Raji (cell line): ENCODE results near the gene PARD3B.

ENCODE experiments used
- POLR2A ChIP-seq: IDR thresholded peaks from 2 replicates; pipeline ENCODE4 v1.6.1; 2011; ENCODE audit warnings: low read depth, low read length, control low read depth; ENCODE audit not compliant: insufficient read depth

Gene PARD3B

GRCh38 chr2:205175831-205176230, 630.6 kb downstream of the PARD3B start:
- no peak for TF ChIP-seq POLR2A

- TF ChIP-seq POLR2A: no peak
Measured at GRCh38 chr2:205176546-205176945, 631.3 kb downstream of the PARD3B start.

GRCh38 chr2:205177546-205177945, 632.3 kb downstream of the PARD3B start:
- TF ChIP-seq POLR2A: no peak

GRCh38 chr2:205180730-205181129, 635.5 kb downstream of the PARD3B start:
- no peak for TF ChIP-seq POLR2A

GRCh38 chr2:205187731-205188130, 642.5 kb downstream of the PARD3B start:
- TF ChIP-seq POLR2A: no peak

- no peak for TF ChIP-seq POLR2A
Measured at GRCh38 chr2:205188239-205189138, 643.2 kb downstream of the PARD3B start.

- no peak for TF ChIP-seq POLR2A
Measured at GRCh38 chr2:205189301-205189700, 644.0 kb downstream of the PARD3B start.

GRCh38 chr2:205190528-205190927, 645.3 kb downstream of the PARD3B start:
- TF ChIP-seq POLR2A: no peak

GRCh38 chr2:205193125-205193835, 648.0 kb downstream of the PARD3B start:
- TF ChIP-seq POLR2A: no peak

GRCh38 chr2:205193836-205194228, 648.6 kb downstream of the PARD3B start:
- no peak for TF ChIP-seq POLR2A

GRCh38 chr2:205197468-205198139, 652.3 kb downstream of the PARD3B start:
- no peak for TF ChIP-seq POLR2A

GRCh38 chr2:205198140-205198525, 652.9 kb downstream of the PARD3B start:
- TF ChIP-seq POLR2A: no peak

GRCh38 chr2:205199165-205199850, 654.0 kb downstream of the PARD3B start:
- TF ChIP-seq POLR2A: no peak

GRCh38 chr2:205210494-205210893, 665.2 kb downstream of the PARD3B start:
- no peak for TF ChIP-seq POLR2A

GRCh38 chr2:205212357-205212756, 667.1 kb downstream of the PARD3B start:
- TF ChIP-seq POLR2A: no peak

- no peak for TF ChIP-seq POLR2A
Measured at GRCh38 chr2:205216092-205216491, 670.8 kb downstream of the PARD3B start.

- TF ChIP-seq POLR2A: no peak
Measured at GRCh38 chr2:205216580-205216979, 671.3 kb downstream of the PARD3B start.
